ENCODE results near the gene PACRG. TPM values are rescaled to one million over a fixed set of nuclear protein-coding genes. Genes with fewer than 3 reads are reported as not detected.
A peak's percentile ranks its signal among the peaks of the same experiment; 100 is the strongest.

Gene PACRG
- total and polyA plus RNA-seq, 2 donors from 2014 or later, result 7.4 to 20.0 TPM

DNA sequence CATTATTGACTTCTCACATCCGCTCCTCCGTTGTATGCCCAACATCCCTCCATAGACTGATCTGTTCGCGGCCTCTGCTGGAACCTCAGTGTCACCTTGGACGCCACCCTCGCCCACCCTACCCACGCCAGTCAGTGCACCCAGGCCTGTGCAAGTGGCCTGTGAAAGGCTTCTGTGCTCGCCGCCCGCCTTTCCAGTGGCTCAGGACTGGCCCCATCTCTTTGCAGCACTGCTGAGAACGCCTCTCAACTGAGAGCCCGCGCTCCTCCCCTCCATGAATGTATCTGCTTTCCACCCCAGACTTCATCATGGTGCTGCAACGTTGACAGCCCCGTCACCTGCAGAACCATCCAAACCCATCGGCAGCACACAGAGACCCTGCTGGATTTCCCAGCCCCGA lies 459.4 kb downstream of the PACRG start:
- FAIRE-seq (no peak), DNase-seq (peak in 1 of 5 donors; percentile 28)
- Histone ChIP-seq H3K4me1 (ENCODE audit: control insufficient read depth in 2 of 3, insufficient read depth in 2 of 3, low read depth in 1 of 3, low read length in 3 of 3) (no peaks in the 10 kb centered on the region), H3K27ac (ENCODE audit: low read depth in 2 of 2, low read length in 2 of 2) (no peak overlapping the region), H3K4me3 (ENCODE audit: low read length in 3 of 3) (no peak overlapping the region), H3K9ac (ENCODE audit: low read length in 3 of 3) (no peak overlapping the region), H3K9me3 (ENCODE audit: control insufficient read depth in 2 of 3, insufficient read depth in 1 of 3, low read length in 3 of 3) (no peaks in the 10 kb centered on the region), H3K36me3 (ENCODE audit: control insufficient read depth in 2 of 3, insufficient read depth in 3 of 3, low read length in 3 of 3) (no peaks in the 10 kb centered on the region), H3K27me3 (ENCODE audit: control insufficient read depth, insufficient read depth, low read length) (no peaks in the 10 kb centered on the region)
- intact Hi-C loops (cut with DNase I), result no loop called here
- no peak for TF ChIP-seq CTCF (IDR thresholded peaks at IDR 0.05; ENCODE audit: borderline replicate concordance, extremely low read depth, insufficient read depth)

DNA sequence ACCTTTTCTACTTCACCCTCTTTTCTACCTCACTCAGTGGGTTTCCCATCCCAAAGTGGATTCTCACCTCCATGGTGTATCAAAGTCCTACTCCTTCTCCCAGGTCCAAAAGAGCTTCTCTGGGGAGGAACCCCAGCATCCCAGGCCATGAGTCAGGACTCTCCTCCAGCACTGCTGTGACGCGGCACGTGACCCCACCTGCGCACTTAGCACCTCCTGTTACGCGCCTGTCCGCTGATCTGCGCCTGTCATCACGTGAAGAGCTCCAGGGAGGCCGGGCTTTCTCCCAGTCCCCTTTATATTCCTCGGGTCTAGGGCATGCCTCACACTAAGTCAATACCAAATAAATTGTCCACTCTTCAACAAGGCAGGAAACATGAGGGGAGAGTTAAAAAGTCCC lies 459.8 kb downstream of the PACRG start:
- Histone ChIP-seq H3K27me3 (ENCODE audit: control insufficient read depth, insufficient read depth, low read length) (no peaks in the 10 kb centered on the region), H3K36me3 (ENCODE audit: control insufficient read depth in 2 of 3, insufficient read depth in 3 of 3, low read length in 3 of 3) (no peaks in the 10 kb centered on the region)
- no peak for FAIRE-seq

GRCh38 chr6:163188746-163189145 lies 461.0 kb downstream of the PACRG start:
- Histone ChIP-seq H3K4me3 (ENCODE audit: low read length in 3 of 3) (no peak overlapping the region), H3K36me3 (ENCODE audit: control insufficient read depth in 2 of 3, insufficient read depth in 3 of 3, low read length in 3 of 3) (no peaks in the 10 kb centered on the region), H3K4me1 (ENCODE audit: control insufficient read depth in 2 of 3, insufficient read depth in 2 of 3, low read depth in 1 of 3, low read length in 3 of 3) (no peaks in the 10 kb centered on the region), H3K27ac (ENCODE audit: low read depth in 2 of 2, low read length in 2 of 2) (no peak overlapping the region), H3K9me3 (ENCODE audit: control insufficient read depth in 2 of 3, insufficient read depth in 1 of 3, low read length in 3 of 3) (no peaks in the 10 kb centered on the region), H3K27me3 (ENCODE audit: control insufficient read depth, insufficient read depth, low read length) (no peaks in the 10 kb centered on the region), H3K9ac (ENCODE audit: low read length in 3 of 3) (no peak overlapping the region)
- FAIRE-seq (no peak), DNase-seq (no peak)
- intact Hi-C loops (cut with DNase I), result no loop called here
- TF ChIP-seq CTCF (IDR thresholded peaks at IDR 0.05; ENCODE audit: borderline replicate concordance, extremely low read depth, insufficient read depth), result no peak

More for the DNA sequence above, 459.8 kb downstream of the PACRG start:
- no peak overlapping the region for H3K27ac ChIP-seq (ENCODE audit: low read depth in 2 of 2, low read length in 2 of 2)
- intact Hi-C loops (cut with DNase I), result no loop called here
- H3K4me1 ChIP-seq (ENCODE audit: control insufficient read depth in 2 of 3, insufficient read depth in 2 of 3, low read depth in 1 of 3, low read length in 3 of 3), result no peaks in the 10 kb centered on the region
- H3K4me3 ChIP-seq (ENCODE audit: low read length in 3 of 3), result no peak overlapping the region
- DNase-seq, result peak in 1 of 5 donors; percentile 32
- H3K9ac ChIP-seq (ENCODE audit: low read length in 3 of 3), result no peak overlapping the region
- no peaks in the 10 kb centered on the region for H3K9me3 ChIP-seq (ENCODE audit: control insufficient read depth in 2 of 3, insufficient read depth in 1 of 3, low read length in 3 of 3)
- TF ChIP-seq CTCF (IDR thresholded peaks at IDR 0.05; ENCODE audit: borderline replicate concordance, extremely low read depth, insufficient read depth), result no peak

DNA sequence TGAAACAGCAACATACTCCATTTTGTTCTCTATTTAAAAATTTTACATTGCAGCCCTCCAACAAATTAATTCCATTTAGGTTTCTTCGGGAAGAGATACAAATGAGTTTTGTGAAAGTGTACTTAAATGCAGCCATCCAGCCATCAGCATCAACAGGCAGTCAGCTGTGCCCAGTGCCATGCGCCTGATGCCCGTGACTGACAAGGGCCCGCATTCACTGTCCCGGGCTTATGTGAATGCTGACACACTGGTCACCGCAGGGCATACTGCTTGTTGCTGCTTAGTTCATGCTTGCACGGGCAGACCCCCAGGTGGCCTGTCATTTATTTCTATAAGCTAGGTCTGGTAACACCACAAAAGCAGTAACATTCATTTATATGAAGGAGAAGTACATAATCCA lies 461.8 kb downstream of the PACRG start:
- intact Hi-C loops (cut with DNase I), result no loop called here
- no peaks in the 10 kb centered on the region for H3K4me1 ChIP-seq (ENCODE audit: control insufficient read depth in 2 of 3, insufficient read depth in 2 of 3, low read depth in 1 of 3, low read length in 3 of 3)
- FAIRE-seq (no peak), DNase-seq (no peak)
- no peaks in the 10 kb centered on the region for H3K27me3 ChIP-seq (ENCODE audit: control insufficient read depth, insufficient read depth, low read length)
- H3K36me3 ChIP-seq (ENCODE audit: control insufficient read depth in 2 of 3, insufficient read depth in 3 of 3, low read length in 3 of 3), result no peaks in the 10 kb centered on the region
- no peaks in the 10 kb centered on the region for H3K9me3 ChIP-seq (ENCODE audit: control insufficient read depth in 2 of 3, insufficient read depth in 1 of 3, low read length in 3 of 3)
- TF ChIP-seq CTCF (IDR thresholded peaks at IDR 0.05; ENCODE audit: borderline replicate concordance, extremely low read depth, insufficient read depth), result no peak
- no peak overlapping the region for H3K9ac ChIP-seq (ENCODE audit: low read length in 3 of 3)
- H3K4me3 ChIP-seq (ENCODE audit: low read length in 3 of 3), result no peak overlapping the region
- no peak overlapping the region for H3K27ac ChIP-seq (ENCODE audit: low read depth in 2 of 2, low read length in 2 of 2)

Data from kidney (tissue), 14 donors.